Measurements from ENCODE around the gene SAFB2. TPM values are rescaled to one million over a fixed set of nuclear protein-coding genes. Genes with fewer than 3 reads are reported as not detected.
A peak's percentile ranks its signal among the peaks of the same experiment; 100 is the strongest.

The SAFB2 gene
- total RNA-seq, 1 donor from 2014 or later: 17.6 TPM

- H3K4me3 ChIP-seq (ENCODE audit: low read depth, low read length): peak overlapping the region; percentile 97
- no peak for DNase-seq (ENCODE audit: low read depth)
- no peak for TF ChIP-seq CTCF (conservative IDR thresholded peaks at IDR 0.05; ENCODE audit: low read depth, low read length)
Observed at GRCh38 chr19:5621311-5621944, 1.1 kb downstream of the SAFB2 start.

- TF ChIP-seq CTCF (conservative IDR thresholded peaks at IDR 0.05; ENCODE audit: low read depth, low read length): no peak
Observed at GRCh38 chr19:5619946-5620345, 2.6 kb downstream of the SAFB2 start.

GRCh38 chr19:5618591-5618990, 4.0 kb downstream of the SAFB2 start:
- no peak overlapping the region for H3K4me3 ChIP-seq (ENCODE audit: low read depth, low read length)
- DNase-seq (ENCODE audit: low read depth): no peak
- no peak for TF ChIP-seq CTCF (conservative IDR thresholded peaks at IDR 0.05; ENCODE audit: low read depth, low read length)

More at GRCh38 chr19:5619946-5620345, 2.6 kb downstream of the SAFB2 start:
- no peak overlapping the region for H3K4me3 ChIP-seq (ENCODE audit: low read depth, low read length)
- peak; percentile 32 for DNase-seq (ENCODE audit: low read depth)

GRCh38 chr19:5617080-5617479, 5.5 kb downstream of the SAFB2 start:
- DNase-seq (ENCODE audit: low read depth): no peak
- TF ChIP-seq CTCF (conservative IDR thresholded peaks at IDR 0.05; ENCODE audit: low read depth, low read length): no peak
- no peak overlapping the region for H3K4me3 ChIP-seq (ENCODE audit: low read depth, low read length)

GRCh38 chr19:5615756-5616327, 6.7 kb downstream of the SAFB2 start:
- DNase-seq (ENCODE audit: low read depth): no peak
- no peak overlapping the region for H3K4me3 ChIP-seq (ENCODE audit: low read depth, low read length)
- TF ChIP-seq CTCF (conservative IDR thresholded peaks at IDR 0.05; ENCODE audit: low read depth, low read length): no peak

GRCh38 chr19:5612891-5613865, 9.4 kb downstream of the SAFB2 start:
- TF ChIP-seq CTCF (conservative IDR thresholded peaks at IDR 0.05; ENCODE audit: low read depth, low read length): no peak
- no peak for DNase-seq (ENCODE audit: low read depth)
- no peak overlapping the region for H3K4me3 ChIP-seq (ENCODE audit: low read depth, low read length)
